ENCODE measurements around the gene MT1M. TPM values are rescaled to one million over a fixed set of nuclear protein-coding genes. Genes with fewer than 3 reads are reported as not detected.
A peak's percentile ranks its signal among the peaks of the same experiment; 100 is the strongest.

The MT1M gene
- total and polyA plus RNA-seq, 10 of the 15 experiments (the other 5 are each of a cell fraction or from before 2014, with no cell fraction given), result not detected

DNA sequence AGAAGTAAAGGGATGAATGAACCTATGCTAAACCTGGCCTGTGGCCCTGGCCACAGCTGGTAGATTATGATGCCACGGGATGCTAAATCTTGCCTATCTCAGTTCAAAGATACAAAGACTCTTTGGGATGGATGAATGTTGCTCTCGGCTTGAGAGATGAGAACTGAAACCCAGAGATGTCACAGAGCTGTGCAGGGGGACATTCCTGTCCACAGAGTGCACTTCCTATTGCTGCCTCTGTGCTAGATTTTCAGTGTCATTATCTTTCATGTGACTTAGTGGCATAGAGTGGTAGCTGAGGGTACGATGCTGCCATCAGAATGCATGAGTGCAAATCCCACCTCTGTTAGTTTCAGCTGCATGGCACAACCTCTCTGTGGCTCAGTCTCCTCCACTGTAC lies 2.3 kb upstream of the MT1M start:
- ATAC-seq (peak; percentile 86), FAIRE-seq (peak; percentile 90), DNase-seq (ENCODE audit: low read depth, low spot score) (peak; percentile 59)
- H3K9ac ChIP-seq (ENCODE audit: control insufficient read depth, insufficient read depth, low read length), result no peak overlapping the region
- H3K9me3 ChIP-seq (replicated peaks; ENCODE audit: control insufficient read depth, insufficient read depth, low read length), result no peaks in the 10 kb centered on the region
- peaks cover 17% of the 10 kb centered on the region for H3K4me1 ChIP-seq (ENCODE audit: control insufficient read depth, insufficient read depth, low read length)
- RAD21 ChIA-PET (ENCODE audit: unreplicated experiment), result interaction anchor here (1.1 to 2.9 kb wide), 4 partner anchors 20 to 71 kb away, joined by 3 to 23 read pairs (median 7); partner anchors contain the start of gene MT2A
- peak; percentile 21 to 53; a peak in 2 of 4 replicates for TF ChIP-seq BHLHE40 (IDR thresholded peaks at IDR 0.05; ENCODE audit: borderline replicate concordance in 1 of 2, low read depth in 2 of 2, low read length in 1 of 2)
- TF ChIP-seq, protein P1, sequence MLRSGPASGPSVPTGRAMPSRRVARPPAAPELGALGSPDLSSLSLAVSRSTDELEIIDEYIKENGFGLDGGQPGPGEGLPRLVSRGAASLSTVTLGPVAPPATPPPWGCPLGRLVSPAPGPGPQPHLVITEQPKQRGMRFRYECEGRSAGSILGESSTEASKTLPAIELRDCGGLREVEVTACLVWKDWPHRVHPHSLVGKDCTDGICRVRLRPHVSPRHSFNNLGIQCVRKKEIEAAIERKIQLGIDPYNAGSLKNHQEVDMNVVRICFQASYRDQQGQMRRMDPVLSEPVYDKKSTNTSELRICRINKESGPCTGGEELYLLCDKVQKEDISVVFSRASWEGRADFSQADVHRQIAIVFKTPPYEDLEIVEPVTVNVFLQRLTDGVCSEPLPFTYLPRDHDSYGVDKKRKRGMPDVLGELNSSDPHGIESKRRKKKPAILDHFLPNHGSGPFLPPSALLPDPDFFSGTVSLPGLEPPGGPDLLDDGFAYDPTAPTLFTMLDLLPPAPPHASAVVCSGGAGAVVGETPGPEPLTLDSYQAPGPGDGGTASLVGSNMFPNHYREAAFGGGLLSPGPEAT (IDR thresholded peaks at IDR 0.05; ENCODE audit: low read depth), result peak; percentile 65
- peak; percentile 14 for TF ChIP-seq MEF2B (IDR thresholded peaks at IDR 0.05; ENCODE audit: partially characterized antibody, poor library complexity, severe bottlenecking)
- TF ChIP-seq CREB1 (IDR thresholded peaks at IDR 0.05; ENCODE audit: low read depth), result 0 out of 2 replicates have a peak, but pooled peaks have one; percentile 23
- 0 out of 2 replicates have a peak, but pooled peaks have one; percentile 34 for TF ChIP-seq RB1 (IDR thresholded peaks at IDR 0.05; ENCODE audit: borderline replicate concordance)
- TF ChIP-seq, protein P2, sequence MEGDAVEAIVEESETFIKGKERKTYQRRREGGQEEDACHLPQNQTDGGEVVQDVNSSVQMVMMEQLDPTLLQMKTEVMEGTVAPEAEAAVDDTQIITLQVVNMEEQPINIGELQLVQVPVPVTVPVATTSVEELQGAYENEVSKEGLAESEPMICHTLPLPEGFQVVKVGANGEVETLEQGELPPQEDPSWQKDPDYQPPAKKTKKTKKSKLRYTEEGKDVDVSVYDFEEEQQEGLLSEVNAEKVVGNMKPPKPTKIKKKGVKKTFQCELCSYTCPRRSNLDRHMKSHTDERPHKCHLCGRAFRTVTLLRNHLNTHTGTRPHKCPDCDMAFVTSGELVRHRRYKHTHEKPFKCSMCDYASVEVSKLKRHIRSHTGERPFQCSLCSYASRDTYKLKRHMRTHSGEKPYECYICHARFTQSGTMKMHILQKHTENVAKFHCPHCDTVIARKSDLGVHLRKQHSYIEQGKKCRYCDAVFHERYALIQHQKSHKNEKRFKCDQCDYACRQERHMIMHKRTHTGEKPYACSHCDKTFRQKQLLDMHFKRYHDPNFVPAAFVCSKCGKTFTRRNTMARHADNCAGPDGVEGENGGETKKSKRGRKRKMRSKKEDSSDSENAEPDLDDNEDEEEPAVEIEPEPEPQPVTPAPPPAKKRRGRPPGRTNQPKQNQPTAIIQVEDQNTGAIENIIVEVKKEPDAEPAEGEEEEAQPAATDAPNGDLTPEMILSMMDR (IDR thresholded peaks at IDR 0.05 in 2 of 3, conservative IDR thresholded peaks at IDR 0.05 in 1 of 3; ENCODE audit: control insufficient read depth in 2 of 3, extremely low read depth in 1 of 3, insufficient read depth in 1 of 3, low read depth in 3 of 3, low read length in 3 of 3), result peak; percentile 3 to 34 (median 22); a peak in 3 of 6 replicates
- TF ChIP-seq EP300 (IDR thresholded peaks at IDR 0.05; ENCODE audit: borderline replicate concordance in 1 of 2, control insufficient read depth in 1 of 2, low read depth in 2 of 2, low read length in 2 of 2), result no peak; a peak in 1 of 4 replicates
- TF ChIP-seq IKZF2 (IDR thresholded peaks at IDR 0.05), result peak in 1 of 2 experiments; percentile 16; a peak in 2 of 4 replicates
- no peak for TF ChIP-seq CHD4 (IDR thresholded peaks at IDR 0.05)
- TF ChIP-seq IRF4 (IDR thresholded peaks at IDR 0.05; ENCODE audit: low read depth, low read length), result 0 out of 2 replicates have a peak, but pooled peaks have one; percentile 57
- TF ChIP-seq SPI1 (IDR thresholded peaks at IDR 0.05; ENCODE audit: borderline replicate concordance, insufficient read depth, low read depth, low read length), result peak; percentile 90
- TF ChIP-seq DPF2 (IDR thresholded peaks at IDR 0.05), result 0 out of 2 replicates have a peak, but pooled peaks have one; percentile 43
- no peak for TF ChIP-seq RUNX3 (IDR thresholded peaks at IDR 0.05; ENCODE audit: low read length)
- TF ChIP-seq EED (IDR thresholded peaks at IDR 0.05; ENCODE audit: low read depth), result 0 out of 2 replicates have a peak, but pooled peaks have one; percentile 27
- 0 out of 2 replicates have a peak, but pooled peaks have one; percentile 37 for TF ChIP-seq ATF7 (IDR thresholded peaks at IDR 0.05; ENCODE audit: low read depth)
- TF ChIP-seq TCF3 (IDR thresholded peaks at IDR 0.05; ENCODE audit: borderline replicate concordance, insufficient read depth, low read depth, low read length), result no peak
- no peak for TF ChIP-seq CBFB (IDR thresholded peaks at IDR 0.05; ENCODE audit: low read depth)
- no peak for TF ChIP-seq SMC3 (IDR thresholded peaks at IDR 0.05; ENCODE audit: borderline replicate concordance, low read length)
- SMC1A ChIA-PET (ENCODE audit: uncharacterized antibody, unreplicated experiment), result interaction anchor here (1.1 to 2.4 kb wide), 4 partner anchors 19 to 72 kb away, joined by 3 to 27 read pairs (median 5); no protein-coding TSS in a partner anchor
- H3K4me3 ChIP-seq, result no peak overlapping the region
- peaks cover 4 to 18% of the 10 kb centered on the region in 2 experiments for H3K27me3 ChIP-seq (replicated peaks in 1 of 2; ENCODE audit: control insufficient read depth in 2 of 2, insufficient read depth in 2 of 2, low read length in 1 of 2)
- no peak overlapping the region for H2AFZ ChIP-seq (ENCODE audit: control insufficient read depth, low read depth, low read length)
- intact Hi-C loops (cut with micrococcal nuclease; ENCODE audit: unreplicated experiment) (loop anchor here (1.0 kb wide), 1 partner anchor 22 kb away; the partner anchor contains the start of gene MT2A), in situ Hi-C loops (cut with MboI) (no loop called here)
- CTCF ChIA-PET, result interaction anchor here (0.9 to 3.1 kb wide), 8 partner anchors 20 to 159 kb away, joined by 3 to 14 read pairs (median 4); partner anchors contain the start of gene MT2A
- no peak overlapping the region for H3K27ac ChIP-seq (ENCODE audit: control insufficient read depth, insufficient read depth)
- H3K36me3 ChIP-seq (ENCODE audit: control insufficient read depth in 2 of 2, insufficient read depth in 2 of 2, low read length in 1 of 2), result no peaks in the 10 kb centered on the region
- no peak overlapping the region for H3K4me2 ChIP-seq (ENCODE audit: control insufficient read depth, insufficient read depth)
- no peaks in the 10 kb centered on the region for H3K79me2 ChIP-seq (ENCODE audit: control insufficient read depth, insufficient read depth, low read length)
- no peaks in the 10 kb centered on the region for H4K20me1 ChIP-seq (ENCODE audit: control insufficient read depth, insufficient read depth)
- WGBS (ENCODE audit: insufficient coverage, insufficient replicate concordance, low lambda C conversion rate, missing lambda C conversion rate), result 1% methylated on average over 3 of the region's 3 CpGs
- no TSS peak for BruUV-seq (replicated peaks)
- POLR2A ChIA-PET, result interaction anchor here (0.5 to 1.9 kb wide), 4 partner anchors 12 to 99 kb away, joined by 3 to 6 read pairs (median 4); partner anchors contain the start of gene MT2A
